Breast epithelium (tissue), 3 donors: ENCODE measurements around the gene CNGB1.

Experiments
- POLR2A ChIP-seq: fragments of 450-650 bp; IDR thresholded peaks from one replicate; pipeline ENCODE4 v1.6.1; 2016; ENCODE audit warnings: antibody characterized with exemption, mild to moderate bottlenecking, moderate library complexity
- TF ChIP-seq, protein P1 (sequence below), 3 donors: fragments of 450-650 bp; IDR thresholded peaks; one replicate each; pipeline ENCODE4 v1.5.1; 2016 to 2017; ENCODE audit warnings: antibody characterized with exemption in 3 of 3, mild to moderate bottlenecking in 3 of 3, moderate library complexity in 3 of 3

DNA sequence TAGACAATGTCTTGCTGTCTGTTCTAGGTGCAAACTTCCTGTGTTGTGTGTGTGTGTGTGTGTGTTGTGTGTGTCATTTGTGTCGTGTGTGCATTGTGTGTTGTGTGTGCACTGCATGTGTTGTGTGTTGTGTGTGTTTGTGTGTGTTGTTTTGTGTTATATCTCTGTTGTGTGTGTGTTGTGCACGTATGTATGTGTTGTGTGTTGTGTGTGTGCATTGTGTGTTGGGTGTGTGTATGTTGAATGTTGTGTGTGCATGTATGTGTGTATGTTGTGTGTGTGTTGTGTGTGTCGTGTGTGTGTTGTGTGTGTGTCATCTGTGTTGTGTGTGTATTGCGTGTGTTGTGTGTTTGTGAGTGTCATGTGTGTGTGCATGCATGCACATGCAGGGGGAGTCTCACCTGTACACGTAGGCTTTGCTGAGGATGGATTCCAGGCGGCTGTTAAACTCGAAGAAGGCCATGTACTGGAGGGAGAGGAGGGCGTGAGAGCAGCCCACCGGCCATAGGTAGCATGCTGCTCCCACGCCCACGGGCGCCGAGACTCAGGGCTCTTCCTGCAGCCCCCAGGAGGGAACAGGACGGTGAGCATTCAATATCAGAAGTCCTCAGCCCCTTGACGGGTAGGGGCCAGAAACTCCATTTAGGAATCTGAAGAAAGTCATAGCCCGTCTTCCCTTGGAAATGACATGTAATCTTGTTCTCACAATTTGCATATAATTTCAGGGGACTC lies 58.2 kb downstream of the CNGB1 start:
- TF ChIP-seq, protein P1, sequence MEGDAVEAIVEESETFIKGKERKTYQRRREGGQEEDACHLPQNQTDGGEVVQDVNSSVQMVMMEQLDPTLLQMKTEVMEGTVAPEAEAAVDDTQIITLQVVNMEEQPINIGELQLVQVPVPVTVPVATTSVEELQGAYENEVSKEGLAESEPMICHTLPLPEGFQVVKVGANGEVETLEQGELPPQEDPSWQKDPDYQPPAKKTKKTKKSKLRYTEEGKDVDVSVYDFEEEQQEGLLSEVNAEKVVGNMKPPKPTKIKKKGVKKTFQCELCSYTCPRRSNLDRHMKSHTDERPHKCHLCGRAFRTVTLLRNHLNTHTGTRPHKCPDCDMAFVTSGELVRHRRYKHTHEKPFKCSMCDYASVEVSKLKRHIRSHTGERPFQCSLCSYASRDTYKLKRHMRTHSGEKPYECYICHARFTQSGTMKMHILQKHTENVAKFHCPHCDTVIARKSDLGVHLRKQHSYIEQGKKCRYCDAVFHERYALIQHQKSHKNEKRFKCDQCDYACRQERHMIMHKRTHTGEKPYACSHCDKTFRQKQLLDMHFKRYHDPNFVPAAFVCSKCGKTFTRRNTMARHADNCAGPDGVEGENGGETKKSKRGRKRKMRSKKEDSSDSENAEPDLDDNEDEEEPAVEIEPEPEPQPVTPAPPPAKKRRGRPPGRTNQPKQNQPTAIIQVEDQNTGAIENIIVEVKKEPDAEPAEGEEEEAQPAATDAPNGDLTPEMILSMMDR (IDR thresholded peaks at IDR 0.05) = no peak
- TF ChIP-seq POLR2A = no peak
